ENCODE results near the gene JAG2.

The JAG2 gene

GRCh38 chr14:105091054-105091516 lies 77.5 kb downstream of the JAG2 start:
- H3K27me3 ChIP-seq (ENCODE audit: low read depth, low read length) = peaks cover 6% of the 10 kb centered on the region
- peaks cover 6 to 52% of the 10 kb centered on the region in 2 donors for H3K4me1 ChIP-seq (ENCODE audit: control insufficient read depth in 1 of 2, insufficient read depth in 2 of 2, low read length in 2 of 2)
- no peaks in the 10 kb centered on the region for H3K36me3 ChIP-seq (ENCODE audit: control insufficient read depth in 1 of 2, insufficient read depth in 2 of 2, low read length in 2 of 2)
- no peak overlapping the region for H3K4me3 ChIP-seq (ENCODE audit: low read depth in 1 of 2, low read length in 2 of 2)
- no peak overlapping the region for H3K27ac ChIP-seq (ENCODE audit: low read length)
- no peaks in the 10 kb centered on the region for H3K9me3 ChIP-seq (ENCODE audit: control insufficient read depth in 1 of 2, low read length in 2 of 2)

All from muscle layer of duodenum (tissue), 2 donors.